ENCODE measurements around the gene TLK2. TPM values are rescaled to one million over a fixed set of nuclear protein-coding genes. Genes with fewer than 3 reads are reported as not detected.
"Not testable (repeated sequence)": the region's sequence is repeated elsewhere in the genome, so short reads cannot be mapped to it uniquely, and the experiment has no call there.

TLK2 gene
- total and polyA plus RNA-seq, 9 donors: 23.4 to 50.2 (median 35.7) TPM

DNA sequence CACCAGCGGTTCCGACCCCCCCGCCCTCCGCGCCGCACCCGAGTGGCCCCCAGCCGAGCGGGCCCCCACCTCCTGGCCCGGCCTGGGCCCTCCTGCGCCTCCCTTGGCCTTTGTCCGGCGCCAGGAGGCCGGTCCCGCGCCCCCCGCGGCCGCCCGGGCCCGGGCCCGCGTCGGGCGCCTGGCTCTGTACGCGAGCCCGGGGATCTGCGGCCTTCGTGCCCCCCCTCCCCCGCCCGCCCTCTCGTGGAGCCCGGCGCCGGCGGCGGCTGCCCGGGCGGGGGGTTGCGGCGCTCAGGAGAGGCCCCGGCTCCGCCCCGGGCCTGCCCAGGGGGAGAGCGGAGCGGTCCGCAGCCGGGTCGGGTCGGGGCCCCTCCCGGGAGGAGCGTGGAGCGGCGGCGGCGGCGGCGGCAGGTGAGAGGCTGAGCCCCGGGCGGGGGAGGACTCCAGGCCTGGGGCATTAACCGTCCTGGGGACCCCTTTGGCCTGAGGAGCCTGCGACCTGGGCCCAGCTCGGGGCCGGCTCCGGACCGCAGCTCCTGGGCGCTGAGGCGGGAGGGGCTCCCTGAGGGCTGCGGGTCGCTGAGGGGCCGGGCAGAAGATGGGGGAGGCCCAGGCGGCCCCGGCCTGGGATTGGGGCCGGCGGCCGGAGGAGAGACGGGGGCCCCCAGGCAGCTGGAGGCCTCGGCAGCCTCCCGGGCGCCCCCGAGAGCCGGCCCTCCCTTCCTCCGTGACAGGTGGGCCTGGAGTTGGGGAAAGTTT lies 434 bp downstream of the TLK2 start:
- H3K36me3 ChIP-seq; intact Hi-C loops (cut with DNase I); H3K9me3 ChIP-seq; H3K4me1 ChIP-seq (ENCODE audit: insufficient read depth); H3K27me3 ChIP-seq: not testable (repeated sequence)
- DNase-seq: peak; percentile 37 to 84 (median 69)
- peak overlapping the region; percentile 93 for H3K27ac ChIP-seq
- WGBS, 3 donors: 0 to 3% (median 2%) methylated on average over 12 to 83 of the region's 84 CpGs
- peak overlapping the region; percentile 49 for H3K4me3 ChIP-seq

DNA sequence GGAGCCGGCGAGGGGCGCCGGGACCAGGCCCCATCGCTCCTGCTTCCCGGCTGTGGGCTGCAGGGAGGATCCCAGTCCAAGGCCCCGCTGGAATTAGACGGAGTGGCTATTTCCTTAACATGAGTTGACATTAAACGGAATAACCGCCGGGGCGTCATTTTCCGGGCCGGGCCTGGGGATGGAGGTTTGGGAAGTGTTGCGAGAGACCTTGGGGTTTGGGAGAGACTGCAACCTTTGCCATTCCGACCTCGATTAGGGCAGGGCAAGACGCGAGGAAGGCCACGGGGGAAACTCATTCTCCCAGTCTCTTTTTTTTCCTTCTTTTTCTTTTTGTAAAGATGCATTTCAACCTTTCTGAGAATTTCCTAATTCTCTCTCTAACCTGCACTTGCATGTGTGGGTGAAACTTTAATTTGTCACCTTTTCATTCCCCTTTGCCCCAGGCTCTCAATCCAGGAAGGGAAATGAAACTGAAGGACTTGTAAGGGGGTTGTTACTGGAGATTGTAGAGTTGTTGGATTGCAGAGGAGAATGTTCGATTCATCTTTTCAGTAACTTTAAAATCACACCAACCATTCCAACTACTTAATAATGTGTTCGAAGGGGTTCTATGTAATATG lies 1.1 kb downstream of the TLK2 start:
- WGBS, 3 donors: 1 to 2% (median 2%) methylated on average over 14 to 22 of the region's 22 CpGs
- H3K9me3 ChIP-seq; H3K27me3 ChIP-seq; H3K36me3 ChIP-seq; intact Hi-C loops (cut with DNase I); H3K4me1 ChIP-seq (ENCODE audit: insufficient read depth): not testable (repeated sequence)
- DNase-seq: peak; percentile 13 to 56 (median 40)
- H3K4me3 ChIP-seq: peak overlapping the region; percentile 49
- peak overlapping the region; percentile 93 for H3K27ac ChIP-seq

DNA sequence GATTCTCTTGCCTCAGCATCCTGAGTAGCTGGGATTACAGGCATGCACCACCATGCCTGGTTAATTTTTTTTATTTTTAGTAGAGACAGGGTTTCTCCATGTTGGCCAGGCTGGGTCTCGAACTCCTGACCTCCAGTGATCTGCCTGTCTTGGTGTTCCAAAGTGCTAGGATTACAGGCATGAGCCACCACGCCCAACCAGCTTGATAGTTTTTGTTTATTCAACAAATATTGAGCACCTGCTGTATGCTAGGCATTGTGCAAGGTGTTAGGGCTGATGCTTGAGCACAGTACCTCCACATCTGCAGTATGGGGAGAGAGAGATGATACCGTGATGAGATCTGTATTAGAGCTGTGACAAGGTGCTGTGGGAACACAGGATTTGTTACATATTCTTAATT lies 3.9 kb downstream of the TLK2 start:
- H3K27me3 ChIP-seq; H3K4me3 ChIP-seq; intact Hi-C loops (cut with DNase I); DNase-seq; H3K27ac ChIP-seq; H3K36me3 ChIP-seq; H3K9me3 ChIP-seq; H3K4me1 ChIP-seq (ENCODE audit: insufficient read depth): not testable (repeated sequence)
- WGBS, 3 donors: 82 to 88% (median 83%) methylated on average over 3 of the region's 3 CpGs

DNA sequence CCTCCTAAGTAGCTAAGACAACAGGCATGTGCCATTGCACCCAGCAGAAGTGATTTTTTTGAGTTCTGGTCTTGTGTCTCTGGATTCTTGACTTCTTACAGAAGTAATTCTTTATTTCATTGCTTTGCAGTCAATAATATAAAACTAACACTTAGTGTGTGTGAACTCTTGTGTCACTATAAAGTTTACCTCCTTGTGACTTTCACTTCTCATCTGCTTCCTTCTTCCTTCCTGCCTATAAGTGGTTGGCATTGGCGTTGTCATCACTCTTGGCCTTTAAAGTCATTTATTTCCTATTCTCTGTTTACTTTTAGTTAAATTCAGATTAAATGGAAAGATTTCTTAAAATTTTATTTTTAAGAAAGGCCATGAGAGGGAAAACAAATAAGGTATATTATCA lies 12.4 kb downstream of the TLK2 start:
- H3K27me3 ChIP-seq; H3K36me3 ChIP-seq; DNase-seq; H3K9me3 ChIP-seq; intact Hi-C loops (cut with DNase I); H3K27ac ChIP-seq; H3K4me3 ChIP-seq; H3K4me1 ChIP-seq (ENCODE audit: insufficient read depth): not testable (repeated sequence)
- WGBS, 3 donors: 81 to 96% (median 93%) methylated on average over 1 of the region's 1 CpG

DNA sequence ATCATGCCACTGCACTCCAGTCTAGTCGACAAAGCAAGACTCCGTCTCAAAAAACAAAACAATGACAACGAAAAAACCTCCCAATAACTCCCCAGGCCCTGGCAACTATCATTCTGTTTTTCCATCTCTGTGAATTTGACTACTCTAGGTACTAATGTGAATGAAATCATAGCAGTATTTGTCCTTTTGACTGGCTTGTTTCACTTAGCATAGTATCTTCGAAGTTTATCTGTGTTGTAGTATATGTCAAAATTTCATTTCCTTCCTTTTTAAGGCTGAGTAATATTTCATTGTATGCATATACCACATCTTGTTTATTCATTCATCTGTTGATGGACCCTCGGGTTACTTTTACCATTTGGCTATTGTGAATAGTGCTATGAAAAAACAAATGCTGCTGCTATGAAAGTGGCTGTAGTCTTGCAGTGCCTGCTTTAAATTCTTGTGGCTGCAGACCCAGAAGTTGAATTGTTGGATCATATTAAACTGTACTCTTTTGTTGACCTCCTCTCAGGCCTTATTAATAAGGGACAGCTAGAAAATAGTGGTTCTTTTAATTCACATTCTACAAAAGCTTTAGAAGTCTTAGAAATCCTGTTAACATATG lies 14.5 kb downstream of the TLK2 start:
- DNase-seq; H3K36me3 ChIP-seq; H3K9me3 ChIP-seq; H3K27me3 ChIP-seq; intact Hi-C loops (cut with DNase I); H3K27ac ChIP-seq; H3K4me3 ChIP-seq; H3K4me1 ChIP-seq (ENCODE audit: insufficient read depth): not testable (repeated sequence)
- WGBS, 3 donors: 90 to 96% (median 93%) methylated on average over 5 of the region's 5 CpGs

DNA sequence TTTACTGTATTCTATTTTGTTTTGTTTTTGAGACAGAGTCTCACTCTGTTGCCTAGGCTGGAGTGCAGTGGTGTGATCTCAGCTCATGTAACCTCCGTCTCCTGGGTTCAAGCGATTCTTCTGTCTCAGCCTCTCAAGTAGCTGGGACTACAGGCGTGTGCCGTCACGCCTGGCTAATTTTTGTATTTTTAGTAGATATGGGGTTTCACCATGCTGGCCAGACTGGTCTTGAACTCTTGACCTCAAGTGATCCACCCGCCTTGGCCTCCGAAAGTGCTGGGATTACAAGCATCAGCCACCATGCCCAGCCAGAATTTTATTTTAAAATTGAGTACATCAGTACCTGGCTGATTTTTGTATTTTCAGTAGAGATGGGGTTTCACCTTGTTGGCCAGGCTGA lies 15.4 kb downstream of the TLK2 start:
- H3K27me3 ChIP-seq; H3K27ac ChIP-seq; H3K36me3 ChIP-seq; H3K4me3 ChIP-seq; H3K4me1 ChIP-seq (ENCODE audit: insufficient read depth); intact Hi-C loops (cut with DNase I); H3K9me3 ChIP-seq; DNase-seq: not testable (repeated sequence)
- 94 to 96% (median 95%) methylated on average over 7 of the region's 7 CpGs for WGBS, 3 donors

DNA sequence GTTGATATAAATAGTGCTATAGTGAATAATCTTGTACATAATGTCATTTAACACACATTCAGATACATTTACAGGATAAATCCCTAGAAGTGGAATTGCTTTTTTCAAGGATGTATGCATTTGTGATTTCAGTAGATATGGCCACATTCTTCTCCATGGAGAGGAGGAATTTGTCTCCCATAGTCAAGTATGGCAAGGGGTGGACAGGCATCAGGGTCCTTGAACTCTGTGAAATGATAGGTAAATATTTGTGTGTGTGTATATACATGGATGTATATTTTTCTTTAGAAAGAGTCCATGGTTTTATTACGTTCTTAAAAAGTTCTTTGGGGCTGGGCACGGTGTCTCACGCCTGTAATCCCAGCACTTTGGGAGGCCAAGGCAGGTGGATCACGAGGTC lies 17.7 kb downstream of the TLK2 start:
- H3K27ac ChIP-seq; H3K4me1 ChIP-seq (ENCODE audit: insufficient read depth); H3K36me3 ChIP-seq; H3K9me3 ChIP-seq; intact Hi-C loops (cut with DNase I); H3K4me3 ChIP-seq; DNase-seq; H3K27me3 ChIP-seq: not testable (repeated sequence)
- WGBS, 3 donors: 95 to 98% (median 96%) methylated on average over 4 of the region's 4 CpGs

DNA sequence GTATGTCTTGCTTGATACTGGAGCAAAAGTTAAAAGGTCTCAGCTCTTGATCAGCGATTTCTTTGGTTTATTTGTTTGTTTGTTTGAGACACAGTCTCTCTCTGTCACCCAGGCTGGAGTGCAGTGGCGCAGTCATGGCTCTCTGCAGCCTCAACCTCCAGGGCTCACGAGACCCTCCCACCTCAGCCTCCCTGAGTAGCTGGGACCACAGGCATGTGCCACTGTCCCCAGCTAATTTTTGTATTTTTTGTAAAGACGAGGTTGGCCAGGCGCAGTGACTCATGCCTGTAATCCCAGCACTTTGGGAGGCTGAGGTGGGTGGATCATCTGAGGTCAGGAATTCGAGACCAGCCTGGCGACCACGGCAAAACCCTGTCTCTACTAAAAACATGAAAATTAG lies 20.2 kb downstream of the TLK2 start:
- H3K9me3 ChIP-seq; DNase-seq; H3K27me3 ChIP-seq; H3K4me1 ChIP-seq (ENCODE audit: insufficient read depth); intact Hi-C loops (cut with DNase I); H3K27ac ChIP-seq; H3K36me3 ChIP-seq; H3K4me3 ChIP-seq: not testable (repeated sequence)
- WGBS, 3 donors: 90 to 93% (median 91%) methylated on average over 8 of the region's 8 CpGs

DNA sequence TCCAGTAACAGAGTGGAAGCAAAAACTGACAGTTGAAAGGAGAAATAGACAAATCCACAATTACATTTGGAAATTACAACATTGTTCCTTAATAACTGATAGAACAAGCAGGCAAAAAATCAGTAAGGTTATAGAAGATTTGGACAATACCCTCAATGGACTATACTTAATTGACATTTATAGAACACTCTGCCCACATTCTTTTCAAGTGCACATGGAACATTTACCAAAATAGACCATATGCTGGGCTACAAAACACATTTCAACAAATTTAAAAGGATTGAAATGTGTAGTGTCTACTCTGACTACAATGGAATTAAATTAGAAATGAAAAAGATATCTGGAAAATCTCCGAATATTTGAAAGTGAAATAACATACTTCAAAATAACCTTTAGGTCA lies 21.8 kb downstream of the TLK2 start:
- H3K27ac ChIP-seq; H3K4me1 ChIP-seq (ENCODE audit: insufficient read depth); H3K36me3 ChIP-seq; DNase-seq; H3K4me3 ChIP-seq; H3K9me3 ChIP-seq; intact Hi-C loops (cut with DNase I); H3K27me3 ChIP-seq: not testable (repeated sequence)
- WGBS, 3 donors: 66 to 82% (median 72%) methylated on average over 1 of the region's 1 CpG

DNA sequence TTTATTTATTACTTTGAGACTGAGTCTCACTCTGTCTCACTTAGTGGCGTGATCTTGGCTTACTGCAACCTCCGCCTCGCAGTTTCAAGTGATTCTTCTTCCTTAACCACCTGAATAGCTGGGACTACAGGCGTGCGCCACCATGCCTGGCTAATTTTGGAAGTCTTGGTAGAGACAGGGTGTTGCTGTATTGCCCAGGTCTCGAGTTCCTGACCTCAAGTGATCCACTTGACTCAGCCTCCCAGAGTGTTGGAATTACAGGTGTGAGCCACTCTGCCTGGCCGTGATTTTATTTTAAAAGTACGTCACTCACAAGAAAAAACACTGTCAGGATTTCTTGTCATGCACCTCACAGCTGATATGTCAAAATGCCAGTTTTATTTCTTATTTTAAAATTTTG lies 26.2 kb downstream of the TLK2 start:
- H3K9me3 ChIP-seq; H3K4me1 ChIP-seq (ENCODE audit: insufficient read depth); H3K4me3 ChIP-seq; H3K27ac ChIP-seq; H3K36me3 ChIP-seq; H3K27me3 ChIP-seq; intact Hi-C loops (cut with DNase I); DNase-seq: not testable (repeated sequence)
- WGBS, 3 donors: 94 to 96% (median 95%) methylated on average over 8 of the region's 8 CpGs

DNA sequence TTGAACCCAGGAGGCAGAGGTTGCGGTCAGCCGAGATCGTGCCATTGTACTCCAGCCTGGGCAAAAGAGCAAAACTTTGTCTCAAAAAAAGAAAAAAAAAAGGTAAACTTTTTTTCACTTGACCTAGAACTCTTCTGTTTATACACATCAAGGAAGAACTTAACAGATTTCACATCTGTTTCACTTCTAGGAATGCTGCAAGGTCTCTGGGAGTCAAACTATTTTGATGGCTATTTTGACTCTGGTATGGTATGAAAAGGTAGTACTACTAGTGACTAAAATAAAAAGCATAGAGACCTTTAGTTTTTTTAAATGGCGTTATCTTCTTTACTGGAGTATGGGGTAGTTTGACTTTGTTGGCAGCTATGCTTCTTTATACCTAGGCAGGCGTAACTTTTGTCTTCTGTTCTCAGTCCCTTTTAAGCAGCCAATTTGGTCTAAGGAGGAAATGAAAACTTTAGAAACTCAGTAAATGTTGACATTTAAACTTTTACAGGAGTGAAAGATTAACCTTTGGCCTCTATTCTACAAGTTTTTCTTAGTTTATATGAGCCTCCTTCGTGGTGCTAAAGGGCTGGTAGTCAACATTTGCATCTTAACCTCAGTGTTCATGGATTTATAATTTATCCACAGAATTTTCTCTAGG lies 28.7 kb downstream of the TLK2 start:
- WGBS, 3 donors: 40 to 62% (median 43%) methylated on average over 6 of the region's 6 CpGs
- DNase-seq; H3K9me3 ChIP-seq; H3K36me3 ChIP-seq; H3K4me1 ChIP-seq (ENCODE audit: insufficient read depth); H3K4me3 ChIP-seq; H3K27me3 ChIP-seq; intact Hi-C loops (cut with DNase I); H3K27ac ChIP-seq: not testable (repeated sequence)
